ENCODE data around the gene KCNIP4.

The KCNIP4 gene

GRCh38 chr4:21577056-21577455 lies 371.5 kb downstream of the KCNIP4 start:
- Histone ChIP-seq H3K4me3 (no peak overlapping the region), H3K27me3 (ENCODE audit: low read depth) (no peaks in the 10 kb centered on the region), H3K9me3 (no peaks in the 10 kb centered on the region), H3K4me1 (no peaks in the 10 kb centered on the region), H3K36me3 (replicated peaks) (no peaks in the 10 kb centered on the region)
- DNase-seq (ENCODE audit: low spot score in 2 of 2): no peak
- in situ Hi-C loops (cut with MboI; ENCODE audit: low sequenced_read_pairs): no loop called here

GRCh38 chr4:21571100-21571499 lies 377.5 kb downstream of the KCNIP4 start:
- no peak for DNase-seq (ENCODE audit: low spot score in 2 of 2)
- no peaks in the 10 kb centered on the region for H3K36me3 ChIP-seq (replicated peaks)
- H3K4me1 ChIP-seq: no peaks in the 10 kb centered on the region
- no peaks in the 10 kb centered on the region for H3K27me3 ChIP-seq (ENCODE audit: low read depth)
- no peaks in the 10 kb centered on the region for H3K9me3 ChIP-seq
- H3K4me3 ChIP-seq: no peak overlapping the region
- in situ Hi-C loops (cut with MboI; ENCODE audit: low sequenced_read_pairs): no loop called here

GRCh38 chr4:21569638-21570037 lies 378.9 kb downstream of the KCNIP4 start:
- in situ Hi-C loops (cut with MboI; ENCODE audit: low sequenced_read_pairs): no loop called here
- DNase-seq (ENCODE audit: low spot score in 2 of 2): no peak
- no peaks in the 10 kb centered on the region for H3K36me3 ChIP-seq (replicated peaks)
- no peak overlapping the region for H3K4me3 ChIP-seq
- no peaks in the 10 kb centered on the region for H3K9me3 ChIP-seq
- no peaks in the 10 kb centered on the region for H3K4me1 ChIP-seq
- H3K27me3 ChIP-seq (ENCODE audit: low read depth): no peaks in the 10 kb centered on the region

- Histone ChIP-seq H3K4me3 (no peak overlapping the region), H3K4me1 (no peaks in the 10 kb centered on the region), H3K27me3 (ENCODE audit: low read depth) (no peaks in the 10 kb centered on the region), H3K9me3 (no peaks in the 10 kb centered on the region), H3K36me3 (replicated peaks) (no peaks in the 10 kb centered on the region)
- in situ Hi-C loops (cut with MboI; ENCODE audit: low sequenced_read_pairs): no loop called here
- no peak for DNase-seq (ENCODE audit: low spot score in 2 of 2)
Observed at GRCh38 chr4:21555083-21555482, 393.5 kb downstream of the KCNIP4 start.

GRCh38 chr4:21554500-21554899 lies 394.1 kb downstream of the KCNIP4 start:
- H3K9me3 ChIP-seq: no peaks in the 10 kb centered on the region
- no peaks in the 10 kb centered on the region for H3K27me3 ChIP-seq (ENCODE audit: low read depth)
- H3K4me3 ChIP-seq: no peak overlapping the region
- no peak for DNase-seq (ENCODE audit: low spot score in 2 of 2)
- H3K4me1 ChIP-seq: no peaks in the 10 kb centered on the region
- in situ Hi-C loops (cut with MboI; ENCODE audit: low sequenced_read_pairs): no loop called here
- no peaks in the 10 kb centered on the region for H3K36me3 ChIP-seq (replicated peaks)

GRCh38 chr4:21554066-21554465 lies 394.5 kb downstream of the KCNIP4 start:
- Histone ChIP-seq H3K27me3 (ENCODE audit: low read depth) (no peaks in the 10 kb centered on the region), H3K4me1 (no peaks in the 10 kb centered on the region), H3K36me3 (replicated peaks) (no peaks in the 10 kb centered on the region), H3K9me3 (no peaks in the 10 kb centered on the region), H3K4me3 (no peak overlapping the region)
- in situ Hi-C loops (cut with MboI; ENCODE audit: low sequenced_read_pairs): no loop called here
- DNase-seq (ENCODE audit: low spot score in 2 of 2): no peak

GRCh38 chr4:21552455-21552854 lies 396.1 kb downstream of the KCNIP4 start:
- Histone ChIP-seq H3K4me1 (no peaks in the 10 kb centered on the region), H3K4me3 (no peak overlapping the region), H3K27me3 (ENCODE audit: low read depth) (no peaks in the 10 kb centered on the region), H3K36me3 (replicated peaks) (no peaks in the 10 kb centered on the region), H3K9me3 (no peaks in the 10 kb centered on the region)
- in situ Hi-C loops (cut with MboI; ENCODE audit: low sequenced_read_pairs): no loop called here
- no peak for DNase-seq (ENCODE audit: low spot score in 2 of 2)

- Histone ChIP-seq H3K4me1 (no peaks in the 10 kb centered on the region), H3K27me3 (ENCODE audit: low read depth) (no peaks in the 10 kb centered on the region), H3K4me3 (no peak overlapping the region), H3K36me3 (replicated peaks) (no peaks in the 10 kb centered on the region), H3K9me3 (no peaks in the 10 kb centered on the region)
- DNase-seq (ENCODE audit: low spot score in 2 of 2): no peak
- in situ Hi-C loops (cut with MboI; ENCODE audit: low sequenced_read_pairs): no loop called here
Observed at GRCh38 chr4:21544955-21545354, 403.6 kb downstream of the KCNIP4 start.

GRCh38 chr4:21544415-21544814 lies 404.2 kb downstream of the KCNIP4 start:
- in situ Hi-C loops (cut with MboI; ENCODE audit: low sequenced_read_pairs): no loop called here
- H3K36me3 ChIP-seq (replicated peaks): no peaks in the 10 kb centered on the region
- no peaks in the 10 kb centered on the region for H3K4me1 ChIP-seq
- no peak for DNase-seq (ENCODE audit: low spot score in 2 of 2)
- no peaks in the 10 kb centered on the region for H3K9me3 ChIP-seq
- no peaks in the 10 kb centered on the region for H3K27me3 ChIP-seq (ENCODE audit: low read depth)
- no peak overlapping the region for H3K4me3 ChIP-seq

GRCh38 chr4:21543514-21543913 lies 405.1 kb downstream of the KCNIP4 start:
- Histone ChIP-seq H3K4me1 (no peaks in the 10 kb centered on the region), H3K4me3 (no peak overlapping the region), H3K27me3 (ENCODE audit: low read depth) (no peaks in the 10 kb centered on the region), H3K9me3 (no peaks in the 10 kb centered on the region), H3K36me3 (replicated peaks) (no peaks in the 10 kb centered on the region)
- in situ Hi-C loops (cut with MboI; ENCODE audit: low sequenced_read_pairs): no loop called here
- DNase-seq (ENCODE audit: low spot score in 2 of 2): no peak

GRCh38 chr4:21535898-21536297 lies 412.7 kb downstream of the KCNIP4 start:
- Histone ChIP-seq H3K27me3 (ENCODE audit: low read depth) (no peaks in the 10 kb centered on the region), H3K4me3 (no peak overlapping the region), H3K36me3 (replicated peaks) (no peaks in the 10 kb centered on the region), H3K9me3 (no peaks in the 10 kb centered on the region), H3K4me1 (no peaks in the 10 kb centered on the region)
- no peak for DNase-seq (ENCODE audit: low spot score in 2 of 2)
- in situ Hi-C loops (cut with MboI; ENCODE audit: low sequenced_read_pairs): no loop called here

GRCh38 chr4:21531048-21531447 lies 417.5 kb downstream of the KCNIP4 start:
- H3K4me3 ChIP-seq: no peak overlapping the region
- DNase-seq (ENCODE audit: low spot score in 2 of 2): no peak
- in situ Hi-C loops (cut with MboI; ENCODE audit: low sequenced_read_pairs): no loop called here
- no peaks in the 10 kb centered on the region for H3K9me3 ChIP-seq
- no peaks in the 10 kb centered on the region for H3K4me1 ChIP-seq
- no peaks in the 10 kb centered on the region for H3K27me3 ChIP-seq (ENCODE audit: low read depth)
- H3K36me3 ChIP-seq (replicated peaks): no peaks in the 10 kb centered on the region

- no peaks in the 10 kb centered on the region for H3K9me3 ChIP-seq
- no peaks in the 10 kb centered on the region for H3K4me1 ChIP-seq
- no peak overlapping the region for H3K4me3 ChIP-seq
- no peak for DNase-seq (ENCODE audit: low spot score in 2 of 2)
- in situ Hi-C loops (cut with MboI; ENCODE audit: low sequenced_read_pairs): no loop called here
- no peaks in the 10 kb centered on the region for H3K27me3 ChIP-seq (ENCODE audit: low read depth)
- H3K36me3 ChIP-seq (replicated peaks): no peaks in the 10 kb centered on the region
Observed at GRCh38 chr4:21529214-21529613, 419.4 kb downstream of the KCNIP4 start.

GRCh38 chr4:21522296-21522695 lies 426.3 kb downstream of the KCNIP4 start:
- no peaks in the 10 kb centered on the region for H3K27me3 ChIP-seq (ENCODE audit: low read depth)
- H3K4me1 ChIP-seq: no peaks in the 10 kb centered on the region
- DNase-seq (ENCODE audit: low spot score in 2 of 2): no peak
- no peaks in the 10 kb centered on the region for H3K36me3 ChIP-seq (replicated peaks)
- H3K9me3 ChIP-seq: no peaks in the 10 kb centered on the region
- no peak overlapping the region for H3K4me3 ChIP-seq
- in situ Hi-C loops (cut with MboI; ENCODE audit: low sequenced_read_pairs): no loop called here

GRCh38 chr4:21517126-21517859 lies 431.3 kb downstream of the KCNIP4 start:
- in situ Hi-C loops (cut with MboI; ENCODE audit: low sequenced_read_pairs): no loop called here
- Histone ChIP-seq H3K4me1 (no peaks in the 10 kb centered on the region), H3K27me3 (ENCODE audit: low read depth) (no peaks in the 10 kb centered on the region), H3K36me3 (replicated peaks) (no peaks in the 10 kb centered on the region), H3K4me3 (no peak overlapping the region), H3K9me3 (no peaks in the 10 kb centered on the region)
- no peak for DNase-seq (ENCODE audit: low spot score in 2 of 2)

All from HAP-1 (cell line).